ENCODE results near the gene EMID1.

The EMID1 gene

GRCh38 chr22:29167032-29167911 is 38.4 kb upstream of the EMID1 start:
- TF ChIP-seq, protein P1, sequence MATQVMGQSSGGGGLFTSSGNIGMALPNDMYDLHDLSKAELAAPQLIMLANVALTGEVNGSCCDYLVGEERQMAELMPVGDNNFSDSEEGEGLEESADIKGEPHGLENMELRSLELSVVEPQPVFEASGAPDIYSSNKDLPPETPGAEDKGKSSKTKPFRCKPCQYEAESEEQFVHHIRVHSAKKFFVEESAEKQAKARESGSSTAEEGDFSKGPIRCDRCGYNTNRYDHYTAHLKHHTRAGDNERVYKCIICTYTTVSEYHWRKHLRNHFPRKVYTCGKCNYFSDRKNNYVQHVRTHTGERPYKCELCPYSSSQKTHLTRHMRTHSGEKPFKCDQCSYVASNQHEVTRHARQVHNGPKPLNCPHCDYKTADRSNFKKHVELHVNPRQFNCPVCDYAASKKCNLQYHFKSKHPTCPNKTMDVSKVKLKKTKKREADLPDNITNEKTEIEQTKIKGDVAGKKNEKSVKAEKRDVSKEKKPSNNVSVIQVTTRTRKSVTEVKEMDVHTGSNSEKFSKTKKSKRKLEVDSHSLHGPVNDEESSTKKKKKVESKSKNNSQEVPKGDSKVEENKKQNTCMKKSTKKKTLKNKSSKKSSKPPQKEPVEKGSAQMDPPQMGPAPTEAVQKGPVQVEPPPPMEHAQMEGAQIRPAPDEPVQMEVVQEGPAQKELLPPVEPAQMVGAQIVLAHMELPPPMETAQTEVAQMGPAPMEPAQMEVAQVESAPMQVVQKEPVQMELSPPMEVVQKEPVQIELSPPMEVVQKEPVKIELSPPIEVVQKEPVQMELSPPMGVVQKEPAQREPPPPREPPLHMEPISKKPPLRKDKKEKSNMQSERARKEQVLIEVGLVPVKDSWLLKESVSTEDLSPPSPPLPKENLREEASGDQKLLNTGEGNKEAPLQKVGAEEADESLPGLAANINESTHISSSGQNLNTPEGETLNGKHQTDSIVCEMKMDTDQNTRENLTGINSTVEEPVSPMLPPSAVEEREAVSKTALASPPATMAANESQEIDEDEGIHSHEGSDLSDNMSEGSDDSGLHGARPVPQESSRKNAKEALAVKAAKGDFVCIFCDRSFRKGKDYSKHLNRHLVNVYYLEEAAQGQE (IDR thresholded peaks at IDR 0.05; ENCODE audit: low read depth) = no peak
- no peak for TF ChIP-seq USF1 (IDR thresholded peaks at IDR 0.05)
- TF ChIP-seq TEAD4 (IDR thresholded peaks at IDR 0.05) = no peak
- TF ChIP-seq CEBPB (IDR thresholded peaks at IDR 0.05) = no peak
- no peak for TF ChIP-seq ZBTB7A (IDR thresholded peaks at IDR 0.05; ENCODE audit: low read depth)
- no peak for TF ChIP-seq EP300 (IDR thresholded peaks at IDR 0.05; ENCODE audit: borderline replicate concordance)
- no peak for TF ChIP-seq RAD21 (IDR thresholded peaks at IDR 0.05; ENCODE audit: low read depth)
- TF ChIP-seq CREB1 (IDR thresholded peaks at IDR 0.05; ENCODE audit: low read depth) = no peak

DNA sequence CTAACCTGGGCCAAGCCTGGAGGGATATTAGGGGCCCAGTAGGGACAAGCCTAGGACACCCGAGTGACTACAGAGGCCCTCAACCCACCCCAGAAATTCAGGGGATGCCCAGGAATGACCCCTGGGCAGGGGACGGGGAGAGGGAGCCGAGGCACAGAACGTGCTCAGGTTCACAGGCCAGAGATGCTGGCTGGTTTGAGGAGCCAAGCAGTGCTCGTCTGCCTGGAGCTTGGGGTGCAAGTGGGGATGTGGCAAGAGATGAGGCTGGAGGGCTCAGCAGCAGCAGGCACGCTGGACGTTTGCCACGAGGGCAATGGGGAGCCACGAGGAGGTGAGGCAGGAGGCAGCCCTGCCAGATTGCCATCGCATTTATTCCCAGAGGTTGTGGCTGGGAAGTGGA is 34.0 kb upstream of the EMID1 start:
- no peak for TF ChIP-seq TCF12 (IDR thresholded peaks at IDR 0.05; ENCODE audit: low read depth)
- TF ChIP-seq, protein P1 (IDR thresholded peaks at IDR 0.05; ENCODE audit: low read depth) = no peak
- TF ChIP-seq CEBPB (IDR thresholded peaks at IDR 0.05) = no peak
- no peak for TF ChIP-seq YY1 (IDR thresholded peaks at IDR 0.05; ENCODE audit: low read depth)
- no peak for TF ChIP-seq USF1 (IDR thresholded peaks at IDR 0.05)
- no peak for TF ChIP-seq TEAD4 (IDR thresholded peaks at IDR 0.05)
- TF ChIP-seq EP300 (IDR thresholded peaks at IDR 0.05; ENCODE audit: borderline replicate concordance) = no peak
- TF ChIP-seq TAF1 (IDR thresholded peaks at IDR 0.05; ENCODE audit: low read depth) = no peak
- TF ChIP-seq EGR1 (IDR thresholded peaks at IDR 0.05) = no peak
- no peak for TF ChIP-seq CREB1 (IDR thresholded peaks at IDR 0.05; ENCODE audit: low read depth)
- no peak for TF ChIP-seq RAD21 (IDR thresholded peaks at IDR 0.05; ENCODE audit: low read depth)
- no peak for TF ChIP-seq MAX (IDR thresholded peaks at IDR 0.05)
- no peak for TF ChIP-seq FOXM1 (IDR thresholded peaks at IDR 0.05; ENCODE audit: borderline replicate concordance, low read depth)
- no peak for TF ChIP-seq NFIC (IDR thresholded peaks at IDR 0.05)
- no peak for TF ChIP-seq ZBTB7A (IDR thresholded peaks at IDR 0.05; ENCODE audit: low read depth)

DNA sequence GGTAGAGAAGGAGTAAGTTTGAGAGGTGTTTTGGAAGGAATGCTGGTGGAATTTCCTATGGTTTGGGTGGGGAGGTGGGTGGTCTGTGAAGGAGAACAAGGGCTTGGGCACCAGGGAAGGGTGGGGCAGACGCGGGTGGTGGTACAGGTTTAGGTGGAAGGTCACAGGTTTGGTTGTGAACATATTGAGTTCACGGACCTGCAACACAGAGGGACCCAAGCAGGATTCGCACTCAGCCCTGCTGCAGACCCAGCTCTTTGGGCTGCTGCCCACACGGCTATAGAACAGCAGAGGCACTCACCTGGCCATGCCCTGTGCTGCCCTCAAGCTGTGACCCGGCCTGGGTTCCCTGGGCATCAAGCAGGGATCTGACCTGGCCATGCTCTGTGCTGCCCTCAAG is 33.5 kb upstream of the EMID1 start:
- TF ChIP-seq ZBTB7A (IDR thresholded peaks at IDR 0.05; ENCODE audit: low read depth) (no peak), EGR1 (IDR thresholded peaks at IDR 0.05) (no peak), USF1 (IDR thresholded peaks at IDR 0.05) (no peak), YY1 (IDR thresholded peaks at IDR 0.05; ENCODE audit: low read depth) (no peak), MAX (IDR thresholded peaks at IDR 0.05) (no peak), RAD21 (IDR thresholded peaks at IDR 0.05; ENCODE audit: low read depth) (no peak), CEBPB (IDR thresholded peaks at IDR 0.05) (no peak), TEAD4 (IDR thresholded peaks at IDR 0.05) (no peak), NFIC (IDR thresholded peaks at IDR 0.05) (no peak), TCF12 (IDR thresholded peaks at IDR 0.05; ENCODE audit: low read depth) (no peak), FOXM1 (IDR thresholded peaks at IDR 0.05; ENCODE audit: borderline replicate concordance, low read depth) (no peak), CREB1 (IDR thresholded peaks at IDR 0.05; ENCODE audit: low read depth) (no peak), TAF1 (IDR thresholded peaks at IDR 0.05; ENCODE audit: low read depth) (no peak), EP300 (IDR thresholded peaks at IDR 0.05; ENCODE audit: borderline replicate concordance) (no peak)
- TF ChIP-seq, protein P1 (IDR thresholded peaks at IDR 0.05; ENCODE audit: low read depth) = no peak

All from Ishikawa (cell line).